Measurements from ENCODE around the gene DEGS2.

DNA sequence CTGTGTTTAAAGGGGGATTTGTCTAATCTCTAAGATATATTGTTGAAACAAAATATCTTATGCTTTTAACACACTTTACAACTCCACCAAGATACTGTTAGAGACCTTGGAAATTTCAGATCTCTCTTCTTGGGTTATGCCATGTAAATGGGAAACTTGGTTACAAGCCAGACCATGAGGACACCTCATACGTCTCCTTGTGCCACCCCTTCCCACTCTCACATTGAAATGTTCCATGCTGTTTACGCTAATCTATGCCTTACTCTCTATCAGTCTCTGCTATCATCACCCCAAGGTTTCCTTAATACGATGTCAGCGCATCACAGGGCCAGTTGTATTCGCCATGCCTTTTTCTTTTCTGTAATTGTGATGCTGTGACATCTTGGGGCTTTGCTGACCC lies 13.4 kb upstream of the DEGS2 start:
- TF ChIP-seq, protein P1, sequence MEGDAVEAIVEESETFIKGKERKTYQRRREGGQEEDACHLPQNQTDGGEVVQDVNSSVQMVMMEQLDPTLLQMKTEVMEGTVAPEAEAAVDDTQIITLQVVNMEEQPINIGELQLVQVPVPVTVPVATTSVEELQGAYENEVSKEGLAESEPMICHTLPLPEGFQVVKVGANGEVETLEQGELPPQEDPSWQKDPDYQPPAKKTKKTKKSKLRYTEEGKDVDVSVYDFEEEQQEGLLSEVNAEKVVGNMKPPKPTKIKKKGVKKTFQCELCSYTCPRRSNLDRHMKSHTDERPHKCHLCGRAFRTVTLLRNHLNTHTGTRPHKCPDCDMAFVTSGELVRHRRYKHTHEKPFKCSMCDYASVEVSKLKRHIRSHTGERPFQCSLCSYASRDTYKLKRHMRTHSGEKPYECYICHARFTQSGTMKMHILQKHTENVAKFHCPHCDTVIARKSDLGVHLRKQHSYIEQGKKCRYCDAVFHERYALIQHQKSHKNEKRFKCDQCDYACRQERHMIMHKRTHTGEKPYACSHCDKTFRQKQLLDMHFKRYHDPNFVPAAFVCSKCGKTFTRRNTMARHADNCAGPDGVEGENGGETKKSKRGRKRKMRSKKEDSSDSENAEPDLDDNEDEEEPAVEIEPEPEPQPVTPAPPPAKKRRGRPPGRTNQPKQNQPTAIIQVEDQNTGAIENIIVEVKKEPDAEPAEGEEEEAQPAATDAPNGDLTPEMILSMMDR (conservative IDR thresholded peaks at IDR 0.05): no peak
- no peak for TF ChIP-seq ZFX (IDR thresholded peaks at IDR 0.05)
